HG03432 (cell line): Measurements from ENCODE around the gene YIPF5.

Experiments used
- ATAC-seq: cut with Tn5 transposase; IDR thresholded peaks from one replicate; pipeline ENCODE4 v1.9.1; 2021; ENCODE audit warnings: mild to moderate bottlenecking, moderate library complexity; ENCODE audit not compliant: unreplicated experiment

The YIPF5 gene

DNA sequence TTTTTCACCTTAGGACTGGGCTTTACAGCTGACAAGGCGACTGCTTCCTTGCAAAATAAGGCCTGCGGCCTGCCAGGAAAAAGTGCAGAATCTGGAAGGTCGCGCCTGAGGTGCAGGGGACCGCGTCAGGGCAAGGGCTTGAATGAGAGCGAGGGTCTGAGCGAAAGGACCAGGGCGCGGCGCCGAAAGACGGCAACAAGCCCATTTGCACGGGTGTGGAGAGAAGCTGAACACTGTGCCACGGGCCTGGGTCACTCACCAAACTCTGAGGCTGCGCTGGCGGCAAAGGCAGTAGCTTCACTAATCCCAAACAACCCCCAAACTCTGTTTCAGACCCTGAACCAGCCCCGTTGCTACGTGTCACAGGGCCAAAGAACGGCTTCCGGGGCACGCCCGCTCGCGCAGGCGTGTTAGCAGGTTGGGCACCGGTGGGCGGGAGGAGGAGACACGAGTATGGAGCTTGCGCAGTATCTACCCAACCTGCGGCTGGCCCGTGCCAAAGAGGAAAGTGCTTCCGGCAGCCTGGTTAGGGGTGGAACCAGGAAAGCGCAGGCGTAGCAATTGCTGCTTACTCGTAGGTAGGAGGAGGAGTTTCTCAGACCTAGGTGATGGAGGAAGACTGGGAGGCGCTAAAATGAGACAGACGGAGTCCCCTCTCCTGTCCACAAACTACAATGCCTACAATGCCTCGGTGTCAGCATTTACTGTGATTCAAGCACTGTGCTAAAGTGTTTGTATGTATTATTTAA lies at the start of gene YIPF5, which contains the start of gene KCTD16:
Gene YIPF5, minus strand, starts transcription at position 384 of the 749 bp plus-strand sequence. CDS start 704 bp downstream, outside the sequence.
Gene KCTD16, plus strand, starts transcription at position 598 of the 749 bp plus-strand sequence.
- peak; percentile 99 for ATAC-seq

DNA sequence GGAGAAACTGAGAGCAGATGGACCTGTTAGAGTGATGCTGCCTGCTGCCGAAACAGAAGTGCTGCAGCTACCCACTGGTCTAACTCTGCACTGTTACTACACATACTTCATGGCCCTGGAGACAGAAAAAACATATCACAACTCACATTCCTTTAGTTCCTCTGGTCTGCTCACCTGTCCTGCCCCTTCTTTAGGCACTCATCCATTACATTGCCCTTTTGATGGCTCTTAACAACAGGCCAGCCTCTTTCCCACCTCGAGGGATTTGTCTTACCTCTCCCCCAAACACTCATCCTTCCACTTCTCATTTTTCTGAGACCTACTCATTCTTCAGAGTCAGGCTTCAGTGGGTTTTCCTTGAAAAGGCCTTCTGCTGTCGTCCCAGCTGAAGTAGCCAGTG lies 49.4 kb upstream of the YIPF5 start:
- no peak for ATAC-seq

DNA sequence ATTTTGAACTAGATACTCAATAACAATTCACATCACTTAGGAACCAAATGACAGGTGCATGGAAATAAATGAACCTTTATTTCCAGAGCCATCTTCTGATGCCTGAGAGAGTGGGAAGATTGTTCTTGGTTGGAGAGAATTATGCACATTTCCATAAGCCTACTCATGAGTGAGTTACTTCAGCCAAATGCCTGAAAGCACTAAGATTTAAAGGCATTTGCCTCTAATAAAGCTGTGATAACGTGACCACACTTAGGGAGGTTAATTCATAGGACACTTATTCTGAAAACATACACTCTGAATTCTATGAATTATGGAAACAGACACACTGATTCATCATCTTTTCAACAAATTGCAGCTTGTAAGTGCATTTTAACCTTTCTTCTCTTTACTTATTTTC lies 40.2 kb upstream of the YIPF5 start:
- ATAC-seq = no peak

DNA sequence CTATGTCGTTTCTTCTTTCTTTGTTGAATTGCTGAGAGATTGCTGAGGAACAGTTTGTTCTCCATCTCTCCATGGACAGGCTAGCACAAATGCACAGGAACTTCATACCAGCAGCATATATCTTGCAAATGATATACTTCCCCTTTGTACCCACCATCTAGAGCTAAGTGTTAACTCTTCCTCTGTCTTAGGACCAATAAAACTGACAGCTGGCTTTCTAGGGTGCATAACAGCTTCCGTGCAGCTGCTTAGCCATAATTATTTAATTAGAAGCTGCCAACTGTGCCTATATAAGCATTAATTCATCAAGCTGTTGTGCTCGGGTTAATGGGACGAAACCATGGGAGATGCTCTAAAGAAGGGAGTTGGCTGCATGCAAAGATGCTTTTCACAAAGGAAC lies 38.9 kb upstream of the YIPF5 start:
- no peak for ATAC-seq

DNA sequence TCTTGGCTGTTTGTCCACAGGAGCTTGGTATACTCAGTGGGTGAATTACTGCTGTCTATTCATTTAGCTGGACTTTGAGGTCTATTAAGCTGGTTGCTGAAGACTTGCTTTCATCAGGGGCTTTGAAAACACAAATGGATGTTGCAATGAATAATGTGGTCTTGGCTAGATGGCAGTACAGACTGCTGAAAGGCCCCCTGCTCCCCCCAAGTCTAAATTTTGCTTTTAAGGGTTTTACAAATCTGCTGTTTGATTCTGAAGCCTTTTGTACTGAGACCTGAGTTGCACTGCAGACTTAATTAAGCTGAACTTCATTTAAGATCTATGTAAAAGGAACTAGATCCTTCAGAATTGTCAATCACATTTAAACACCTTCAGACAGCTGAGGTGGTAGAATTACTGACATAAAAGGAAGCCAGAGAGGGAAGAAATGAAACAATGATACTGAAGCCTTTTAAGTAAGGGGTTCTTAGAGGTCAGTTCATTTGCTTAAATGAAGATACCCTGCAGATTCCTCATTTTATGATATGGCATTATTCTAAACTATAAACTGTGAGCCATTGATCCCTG lies 37.5 kb upstream of the YIPF5 start:
- ATAC-seq = no peak

DNA sequence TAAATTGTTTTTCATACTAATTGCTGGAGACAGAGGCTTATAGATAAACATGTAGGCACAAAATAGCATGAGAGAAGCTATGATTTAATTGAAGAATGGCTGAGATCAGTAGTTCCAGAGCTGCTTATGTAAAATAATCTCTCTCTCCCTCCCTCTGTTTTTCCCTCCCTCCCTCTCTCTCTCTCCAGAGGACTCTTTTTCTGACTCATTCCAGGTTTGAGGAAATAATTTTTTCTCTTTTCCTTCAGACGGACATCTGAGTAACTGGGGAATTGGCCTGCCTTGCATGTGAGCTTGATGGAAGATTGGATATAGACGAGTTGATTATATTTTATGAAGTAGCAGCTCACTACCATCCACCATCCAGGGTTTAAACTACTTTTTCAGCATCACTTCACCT lies 35.7 kb upstream of the YIPF5 start:
- no peak for ATAC-seq

DNA sequence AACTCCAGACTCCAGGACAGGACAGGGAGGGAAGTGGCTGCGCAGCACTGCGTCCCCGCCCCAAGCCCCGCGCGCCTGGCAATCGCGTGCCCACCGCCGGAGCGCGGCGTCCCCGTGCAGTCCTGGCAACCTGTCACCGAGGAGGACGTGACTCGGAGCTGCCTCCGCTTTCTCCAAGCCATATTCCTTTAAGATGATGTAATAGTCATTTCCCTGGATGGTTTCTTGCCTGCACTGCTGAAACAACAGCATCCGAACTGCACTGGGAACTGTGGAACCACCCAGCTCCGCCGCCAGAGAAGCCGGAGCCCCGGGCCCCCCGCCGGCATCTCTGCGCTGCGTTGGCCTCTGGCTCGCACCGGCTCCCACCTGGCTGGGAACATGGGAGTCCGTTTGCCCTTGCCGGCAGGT lies 34.7 kb upstream of the YIPF5 start:
- no peak for ATAC-seq

DNA sequence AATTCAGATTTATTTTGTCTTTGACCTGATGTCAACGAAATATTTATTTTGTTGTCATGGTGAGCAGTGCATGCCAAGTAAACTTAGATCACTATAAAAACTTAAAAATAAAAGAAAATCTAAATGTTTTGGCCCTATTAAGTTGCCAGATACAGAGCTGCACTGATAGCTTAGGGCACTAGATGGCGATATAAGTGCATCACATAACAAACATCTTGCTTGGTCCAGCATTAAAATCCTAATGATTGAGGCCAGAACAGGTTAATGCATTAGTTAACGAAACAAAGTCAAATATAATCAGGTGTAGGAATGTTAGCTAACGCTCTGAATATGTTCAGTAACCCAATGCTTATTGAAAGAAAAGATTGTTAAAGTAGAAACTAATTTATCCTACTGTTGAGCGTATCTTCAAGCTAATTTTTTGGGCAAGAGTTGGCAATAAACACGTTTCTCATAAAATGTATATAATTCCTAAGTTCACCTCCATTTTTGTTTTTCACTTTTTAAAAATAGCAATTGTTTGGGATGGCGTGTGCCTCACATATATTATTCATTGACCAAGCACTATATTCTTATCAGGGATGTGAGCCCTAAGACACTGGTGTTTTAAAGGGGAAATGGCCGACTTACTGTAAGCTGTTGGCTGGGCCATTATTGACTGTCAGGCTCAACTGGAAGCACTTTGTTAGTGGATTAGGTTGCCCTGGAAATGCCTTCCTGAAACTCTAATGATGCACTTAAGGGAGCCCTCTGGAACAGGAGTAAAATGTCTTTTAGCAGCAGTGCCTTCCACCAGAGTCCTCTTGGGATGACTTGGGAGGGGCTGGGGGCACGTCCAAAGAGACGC lies 33.5 kb upstream of the YIPF5 start:
- ATAC-seq = peak; percentile 82

DNA sequence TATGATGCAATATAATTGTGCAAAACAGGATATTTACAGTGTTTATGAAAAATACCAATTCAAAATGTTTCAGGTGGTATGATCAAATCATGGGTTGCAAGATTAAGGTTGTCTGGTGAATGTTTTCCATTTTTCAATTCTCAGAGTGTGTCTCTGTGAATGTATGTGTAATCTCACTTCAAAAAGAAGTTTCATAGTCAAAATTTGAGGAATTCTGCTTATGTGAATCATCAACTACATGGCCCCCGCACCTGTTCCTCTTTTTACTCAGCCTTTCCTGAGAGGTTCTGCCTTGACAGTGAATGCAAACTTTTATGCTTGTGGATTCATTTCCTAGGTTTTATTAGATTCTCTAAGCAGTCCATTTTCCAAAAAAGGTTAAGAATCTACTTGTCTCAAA lies 32.3 kb upstream of the YIPF5 start:
- ATAC-seq = no peak

DNA sequence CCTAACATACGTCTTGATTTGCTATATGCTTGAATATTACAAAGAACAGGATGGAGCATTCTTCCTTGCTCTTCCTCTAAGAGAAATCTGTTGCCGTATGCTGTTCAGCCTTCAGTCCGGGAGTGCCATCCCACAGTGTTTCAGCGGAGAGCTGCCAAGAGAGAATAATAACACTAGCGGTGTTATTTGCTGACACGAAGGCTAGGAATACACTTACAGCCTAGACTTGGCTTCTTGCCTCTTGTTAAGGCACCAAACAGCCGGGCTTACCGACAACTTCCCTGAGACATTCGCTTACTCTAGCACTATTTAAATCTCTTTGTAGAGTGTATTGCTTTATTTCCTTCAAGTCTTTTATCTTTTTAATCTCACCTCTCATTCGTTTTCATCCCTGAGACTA lies 31.6 kb upstream of the YIPF5 start:
- ATAC-seq = no peak

DNA sequence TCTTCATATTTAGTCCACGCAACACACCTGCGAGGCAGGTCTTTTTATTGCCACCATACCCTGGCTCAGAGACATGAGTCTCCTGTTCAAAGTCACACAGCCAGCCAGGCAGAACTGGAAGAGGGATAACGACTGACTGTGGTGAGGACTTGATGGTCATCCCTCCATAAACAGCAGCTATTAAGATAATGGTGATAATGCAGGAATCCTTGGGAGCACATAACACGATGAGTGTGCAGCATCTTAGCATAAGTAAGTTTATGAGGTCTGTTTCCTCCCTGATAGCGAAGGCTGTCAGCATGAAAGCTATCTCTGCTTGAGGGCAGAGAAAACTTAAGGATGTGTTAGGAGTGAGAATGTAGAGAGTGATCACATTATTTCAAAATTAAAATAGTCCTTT lies 31.1 kb upstream of the YIPF5 start:
- ATAC-seq = no peak

DNA sequence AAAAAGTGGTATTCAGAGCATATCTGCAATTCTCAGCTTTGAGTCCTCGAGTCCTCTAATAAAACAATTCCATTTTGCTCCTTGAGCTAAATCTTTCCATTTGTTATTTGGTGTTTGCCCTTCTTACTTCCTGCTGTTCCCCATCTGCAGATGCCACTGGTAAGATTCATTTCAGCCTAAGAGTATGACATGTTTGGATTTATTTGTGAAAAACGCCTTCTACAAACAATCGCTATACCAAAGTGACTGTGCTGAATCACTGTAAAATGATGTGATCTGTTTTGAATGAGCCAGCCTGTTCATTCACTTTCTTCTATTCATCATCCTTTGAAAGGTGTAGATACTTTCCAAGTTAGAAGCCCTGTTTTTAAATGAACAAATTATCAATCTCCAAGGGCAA lies 27.9 kb upstream of the YIPF5 start:
- ATAC-seq = no peak

DNA sequence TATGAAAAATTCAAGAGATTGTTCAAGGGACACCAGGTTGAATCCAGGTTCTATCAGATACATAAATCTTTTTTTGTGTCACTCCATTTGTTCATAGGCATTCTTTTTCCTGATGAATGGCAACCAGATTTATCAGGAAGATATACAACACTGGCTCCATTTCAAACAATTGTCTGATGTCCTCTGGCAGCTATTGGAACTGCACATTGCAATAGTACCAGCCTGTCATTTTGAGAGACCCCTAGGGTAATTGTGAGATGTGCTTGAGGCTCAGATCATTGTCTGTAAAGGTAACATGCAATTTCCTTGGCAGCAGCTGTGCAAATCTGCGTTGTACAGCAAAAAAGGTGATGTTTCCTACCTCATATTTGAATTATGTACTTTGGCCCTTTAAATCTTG lies 26.2 kb upstream of the YIPF5 start:
- ATAC-seq = no peak

DNA sequence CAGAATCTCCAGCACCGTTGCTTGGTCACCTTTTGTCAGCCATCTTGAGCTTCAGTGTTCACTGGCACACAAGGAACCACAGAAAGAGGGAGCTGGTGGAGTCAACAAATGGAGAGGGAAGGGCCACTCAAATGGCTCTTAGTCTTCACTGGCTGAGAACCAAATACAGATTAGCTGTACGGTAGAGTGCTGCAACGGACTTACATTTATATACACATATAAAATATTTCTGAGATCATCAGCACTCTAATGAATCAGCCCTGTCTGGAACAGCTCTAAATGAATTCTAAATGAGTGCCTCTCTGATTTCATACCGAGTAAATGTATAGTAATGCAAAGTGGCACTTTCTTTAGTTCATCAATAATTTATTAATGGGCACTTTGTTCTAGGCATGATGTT lies 25.0 kb upstream of the YIPF5 start:
- no peak for ATAC-seq

DNA sequence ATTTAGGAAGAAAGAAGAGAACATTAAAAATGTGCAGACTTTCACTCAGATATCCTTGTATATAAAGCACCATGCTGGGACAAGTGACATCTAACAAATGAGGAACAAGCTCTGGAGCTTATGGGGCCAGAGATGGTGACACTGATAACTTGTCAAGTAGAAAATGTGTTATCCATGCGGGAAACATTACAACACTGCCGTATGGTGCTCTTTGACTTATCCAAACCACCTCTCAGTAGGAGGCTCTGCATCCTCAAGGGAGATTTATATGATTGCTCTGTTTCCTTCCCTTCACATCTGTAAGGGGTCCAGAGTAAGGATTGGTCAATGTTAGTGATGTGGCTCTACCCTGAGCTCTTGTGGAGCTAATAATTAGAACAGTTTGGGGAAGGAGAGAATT lies 23.7 kb upstream of the YIPF5 start:
- no peak for ATAC-seq

DNA sequence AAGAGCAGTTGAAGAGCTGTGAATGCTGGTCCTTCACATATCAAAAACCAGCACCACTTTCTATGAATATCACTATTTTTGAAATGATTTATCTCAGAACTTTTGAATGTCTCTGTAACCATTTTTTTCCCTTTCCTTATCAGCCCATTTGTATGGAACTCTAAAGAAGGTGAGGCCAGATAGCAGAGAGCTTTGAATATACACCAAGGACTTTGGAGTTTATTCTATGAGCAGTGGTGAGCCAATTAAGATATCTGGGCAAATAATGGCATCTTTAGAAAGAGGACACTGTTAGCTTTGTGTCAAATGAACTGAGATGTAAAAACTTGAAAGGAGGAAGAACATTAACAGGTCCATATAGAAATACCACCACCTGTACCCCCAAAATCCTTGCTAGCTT lies 22.2 kb upstream of the YIPF5 start:
- no peak for ATAC-seq

DNA sequence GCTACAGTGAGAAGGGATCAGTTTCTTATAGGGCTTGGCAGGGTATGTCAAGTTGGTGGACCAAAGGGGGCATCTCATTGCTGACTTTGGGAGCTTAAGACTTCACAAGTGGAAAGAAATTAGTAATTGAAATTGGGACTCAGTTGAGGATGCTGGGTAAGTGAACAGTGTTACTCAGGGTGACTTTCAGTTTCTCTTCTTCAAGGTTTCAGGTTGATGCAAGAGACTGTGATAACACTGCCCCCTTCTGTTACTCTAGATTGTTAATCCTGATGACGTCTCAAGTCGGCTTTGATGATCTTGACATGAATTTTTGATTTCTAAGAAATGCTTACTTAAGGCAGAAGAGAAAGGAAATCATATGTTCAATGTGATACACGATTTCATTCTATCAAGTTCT lies 21.5 kb upstream of the YIPF5 start:
- ATAC-seq = peak; percentile 82

DNA sequence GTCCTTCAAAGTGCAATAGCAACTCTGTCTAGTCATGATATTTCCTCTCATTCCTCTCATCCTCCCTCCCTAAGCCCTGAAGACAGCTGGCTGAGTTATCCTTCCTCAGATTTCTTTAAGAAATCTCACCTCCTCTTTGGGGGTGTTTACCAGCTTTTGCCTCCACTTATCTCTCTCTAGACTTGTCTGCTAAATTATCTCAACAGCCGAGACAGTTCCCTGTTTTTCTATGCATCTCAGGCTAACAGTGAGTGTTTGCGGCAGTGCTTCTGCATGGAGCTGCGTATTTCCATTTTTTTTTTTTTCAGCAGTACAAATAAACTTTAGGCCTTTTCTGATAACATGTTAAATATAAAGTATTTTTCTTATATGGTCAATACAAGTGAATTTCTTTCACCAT lies 21.1 kb upstream of the YIPF5 start:
- ATAC-seq = no peak

DNA sequence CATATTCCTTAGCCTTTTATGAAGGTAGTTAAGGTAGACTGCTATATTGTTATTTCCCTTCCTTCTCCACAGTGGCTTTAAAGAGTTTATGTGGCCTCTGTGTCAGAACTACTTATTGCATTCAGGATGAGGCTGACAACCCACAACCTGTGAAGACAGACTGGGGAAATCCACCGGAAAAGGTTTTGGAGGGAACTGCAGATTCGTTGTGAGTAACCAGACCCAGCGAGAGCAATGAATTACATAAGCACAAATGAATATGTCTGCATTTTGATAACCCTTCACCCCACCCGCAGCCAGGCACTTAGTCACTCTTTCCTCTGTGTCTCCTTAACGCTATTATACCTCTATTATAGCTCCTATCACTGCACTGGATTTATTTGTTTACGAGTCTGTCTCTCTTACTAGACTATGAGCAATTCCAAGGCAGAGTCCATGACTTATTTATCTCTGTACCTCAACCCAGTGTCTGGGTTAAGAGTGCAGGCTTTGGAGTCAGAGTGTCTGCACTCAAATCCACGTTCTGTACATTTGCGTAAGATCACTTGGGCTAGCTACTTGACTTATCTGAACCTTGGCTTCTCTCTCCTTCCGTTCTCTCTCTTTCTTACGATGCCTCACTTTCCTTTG lies 19.5 kb upstream of the YIPF5 start:
- ATAC-seq = peak; percentile 60

DNA sequence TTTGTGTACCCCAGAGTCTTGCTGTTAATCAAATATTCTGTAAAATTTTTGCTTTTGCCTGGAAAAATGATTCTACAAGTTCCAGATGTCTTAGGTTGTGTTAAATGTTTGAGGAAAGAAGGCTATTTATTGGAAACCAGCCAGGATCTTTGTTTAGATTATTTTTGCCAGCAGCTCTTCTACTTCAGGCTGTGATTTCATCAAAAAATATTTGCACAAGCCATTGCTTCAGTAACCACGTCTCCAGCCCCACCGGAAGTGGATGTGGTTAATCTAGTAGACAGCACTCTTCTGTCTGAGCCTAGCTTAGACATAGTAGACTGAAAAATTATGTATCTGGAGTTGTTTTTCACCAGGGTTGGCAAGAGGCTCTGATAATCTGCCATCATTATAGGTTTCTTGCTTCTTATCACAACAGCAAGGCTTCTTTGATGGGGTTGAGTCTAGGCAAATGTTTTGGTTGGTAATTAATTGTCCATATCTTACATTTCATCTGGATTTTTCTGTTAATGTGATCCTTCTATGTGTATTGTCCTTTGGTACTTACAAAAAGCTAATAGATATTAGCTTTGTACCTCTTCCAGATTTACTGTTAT lies 17.3 kb upstream of the YIPF5 start:
- ATAC-seq = peak; percentile 74
